ENCODE results near the gene QKI. TPM values are rescaled to one million over a fixed set of nuclear protein-coding genes. Genes with fewer than 3 reads are reported as not detected.

The QKI gene
- polyA plus RNA-seq, 1 donor (not counting 4 experiments of a cell fraction or from before 2014, with no cell fraction given) = 53.3 TPM

DNA sequence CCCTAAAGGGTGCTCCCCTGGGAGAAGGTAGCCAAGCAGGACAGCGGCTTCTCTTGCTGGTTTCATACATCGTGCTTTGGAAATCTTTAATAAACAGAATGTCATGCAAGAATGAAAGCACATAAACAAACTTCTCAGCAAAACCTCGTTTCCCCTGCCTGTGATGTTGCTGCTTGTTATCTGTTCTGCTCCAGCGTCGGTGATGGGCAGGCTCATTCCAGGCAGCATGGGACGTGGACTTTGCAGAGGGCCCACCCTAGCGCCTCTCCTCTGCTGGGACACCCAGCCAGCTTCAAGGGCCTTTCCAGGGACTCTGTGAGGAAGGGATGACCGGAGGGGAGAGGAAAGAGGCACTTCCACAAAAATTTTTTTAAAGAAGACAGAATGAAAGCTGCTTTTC is 197.7 kb downstream of the QKI start:
- H3K4me1 ChIP-seq (ENCODE audit: control insufficient read depth, extremely low read depth, insufficient read depth, low read length) = no peaks in the 10 kb centered on the region
- no peaks in the 10 kb centered on the region for H3K9me3 ChIP-seq (ENCODE audit: control insufficient read depth, low read depth, low read length)
- FAIRE-seq = no peak
- dilution Hi-C loops (cut with MboI; ENCODE audit: extremely low pct_ligation_motif_present, low sequenced_read_pairs) = no loop called here
- no peaks in the 10 kb centered on the region for H3K27me3 ChIP-seq (ENCODE audit: control insufficient read depth, extremely low read depth, insufficient read depth, low read length)
- H3K4me2 ChIP-seq (ENCODE audit: control insufficient read depth, extremely low read depth, insufficient read depth, low read depth, low read length) = no peak overlapping the region
- H3K79me2 ChIP-seq (ENCODE audit: control insufficient read depth, insufficient read depth, low read length) = no peaks in the 10 kb centered on the region
- no peak overlapping the region for H3K9ac ChIP-seq (ENCODE audit: control insufficient read depth, extremely low read depth, insufficient read depth, low read length)
- TF ChIP-seq, protein P1, sequence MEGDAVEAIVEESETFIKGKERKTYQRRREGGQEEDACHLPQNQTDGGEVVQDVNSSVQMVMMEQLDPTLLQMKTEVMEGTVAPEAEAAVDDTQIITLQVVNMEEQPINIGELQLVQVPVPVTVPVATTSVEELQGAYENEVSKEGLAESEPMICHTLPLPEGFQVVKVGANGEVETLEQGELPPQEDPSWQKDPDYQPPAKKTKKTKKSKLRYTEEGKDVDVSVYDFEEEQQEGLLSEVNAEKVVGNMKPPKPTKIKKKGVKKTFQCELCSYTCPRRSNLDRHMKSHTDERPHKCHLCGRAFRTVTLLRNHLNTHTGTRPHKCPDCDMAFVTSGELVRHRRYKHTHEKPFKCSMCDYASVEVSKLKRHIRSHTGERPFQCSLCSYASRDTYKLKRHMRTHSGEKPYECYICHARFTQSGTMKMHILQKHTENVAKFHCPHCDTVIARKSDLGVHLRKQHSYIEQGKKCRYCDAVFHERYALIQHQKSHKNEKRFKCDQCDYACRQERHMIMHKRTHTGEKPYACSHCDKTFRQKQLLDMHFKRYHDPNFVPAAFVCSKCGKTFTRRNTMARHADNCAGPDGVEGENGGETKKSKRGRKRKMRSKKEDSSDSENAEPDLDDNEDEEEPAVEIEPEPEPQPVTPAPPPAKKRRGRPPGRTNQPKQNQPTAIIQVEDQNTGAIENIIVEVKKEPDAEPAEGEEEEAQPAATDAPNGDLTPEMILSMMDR (optimal IDR thresholded peaks at IDR 0.05 in 1 of 3, IDR thresholded peaks at IDR 0.05 in 1 of 3, conservative IDR thresholded peaks at IDR 0.05 in 1 of 3; ENCODE audit: extremely low read depth in 1 of 3, insufficient read depth in 2 of 3, low read length in 3 of 3) = no peak
- no peak for TF ChIP-seq EZH2 (IDR thresholded peaks at IDR 0.05; ENCODE audit: low read length)
- no peaks in the 10 kb centered on the region for H3K9me1 ChIP-seq (ENCODE audit: control insufficient read depth, extremely low read depth, insufficient read depth, low read length)
- no peak overlapping the region for H3K27ac ChIP-seq (ENCODE audit: control insufficient read depth, insufficient read depth, low read length)
- H3K4me3 ChIP-seq (ENCODE audit: control insufficient read depth in 2 of 3, extremely low read depth in 1 of 3, insufficient read depth in 2 of 3, low read depth in 1 of 3, low read length in 3 of 3) = no peak overlapping the region
- H3K36me3 ChIP-seq (ENCODE audit: control insufficient read depth in 2 of 2, extremely low read depth in 1 of 2, insufficient read depth in 2 of 2, low read length in 2 of 2) = no peaks in the 10 kb centered on the region
- DNase-seq (ENCODE audit: low read depth, low spot score) = no peak
- H2AFZ ChIP-seq (ENCODE audit: control insufficient read depth, low read length) = no peak overlapping the region
- no peaks in the 10 kb centered on the region for H4K20me1 ChIP-seq (ENCODE audit: control insufficient read depth, extremely low read depth, insufficient read depth, low read length)

DNA sequence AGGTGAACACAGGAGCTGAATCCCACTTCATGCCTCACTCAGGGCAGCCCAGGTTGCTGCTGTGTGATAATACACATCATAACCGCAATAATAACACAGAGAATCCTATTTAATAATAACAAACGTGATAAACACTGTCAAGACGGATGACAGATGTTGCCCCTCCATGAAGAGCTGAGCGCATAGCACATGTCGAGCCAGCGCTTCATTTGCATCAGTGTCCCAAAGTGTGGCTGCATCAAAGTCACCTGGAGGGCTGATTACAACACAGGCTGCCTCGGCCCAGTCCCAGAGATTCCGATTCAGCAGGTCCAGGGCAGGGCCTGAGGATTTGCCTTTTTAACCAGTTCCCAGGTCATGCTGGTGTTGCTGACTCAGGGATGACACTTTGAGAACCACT is 198.5 kb downstream of the QKI start:
- no peak overlapping the region for H2AFZ ChIP-seq (ENCODE audit: control insufficient read depth, low read length)
- no peaks in the 10 kb centered on the region for H3K9me3 ChIP-seq (ENCODE audit: control insufficient read depth, low read depth, low read length)
- no peaks in the 10 kb centered on the region for H3K4me1 ChIP-seq (ENCODE audit: control insufficient read depth, extremely low read depth, insufficient read depth, low read length)
- H3K27ac ChIP-seq (ENCODE audit: control insufficient read depth, insufficient read depth, low read length) = no peak overlapping the region
- H3K9ac ChIP-seq (ENCODE audit: control insufficient read depth, extremely low read depth, insufficient read depth, low read length) = no peak overlapping the region
- H4K20me1 ChIP-seq (ENCODE audit: control insufficient read depth, extremely low read depth, insufficient read depth, low read length) = no peaks in the 10 kb centered on the region
- no peaks in the 10 kb centered on the region for H3K36me3 ChIP-seq (ENCODE audit: control insufficient read depth in 2 of 2, extremely low read depth in 1 of 2, insufficient read depth in 2 of 2, low read length in 2 of 2)
- H3K79me2 ChIP-seq (ENCODE audit: control insufficient read depth, insufficient read depth, low read length) = no peaks in the 10 kb centered on the region
- TF ChIP-seq EZH2 (IDR thresholded peaks at IDR 0.05; ENCODE audit: low read length) = no peak
- TF ChIP-seq, protein P1 (optimal IDR thresholded peaks at IDR 0.05 in 1 of 3, IDR thresholded peaks at IDR 0.05 in 1 of 3, conservative IDR thresholded peaks at IDR 0.05 in 1 of 3; ENCODE audit: extremely low read depth in 1 of 3, insufficient read depth in 2 of 3, low read length in 3 of 3) = no peak
- DNase-seq (ENCODE audit: low read depth, low spot score) (no peak), FAIRE-seq (no peak)
- dilution Hi-C loops (cut with MboI; ENCODE audit: extremely low pct_ligation_motif_present, low sequenced_read_pairs) = no loop called here
- no peak overlapping the region for H3K4me2 ChIP-seq (ENCODE audit: control insufficient read depth, extremely low read depth, insufficient read depth, low read depth, low read length)
- H3K9me1 ChIP-seq (ENCODE audit: control insufficient read depth, extremely low read depth, insufficient read depth, low read length) = no peaks in the 10 kb centered on the region
- H3K4me3 ChIP-seq (ENCODE audit: control insufficient read depth in 2 of 3, extremely low read depth in 1 of 3, insufficient read depth in 2 of 3, low read depth in 1 of 3, low read length in 3 of 3) = no peak overlapping the region
- no peaks in the 10 kb centered on the region for H3K27me3 ChIP-seq (ENCODE audit: control insufficient read depth, extremely low read depth, insufficient read depth, low read length)

Data from keratinocyte (primary cell).